GM08714 (cell line): ENCODE measurements around the gene OTUD1.

Source experiments
- H3K4me3 ChIP-seq: fragments of 200-500 bp; sonication (Bioruptor generic); 2 replicates; pipeline ENCODE4 v1.5.1; 2014; ENCODE audit warnings: mild to moderate bottlenecking, low read length, inconsistent platforms
- ZNF274 ChIP-seq: IDR thresholded peaks from 2 replicates; pipeline ENCODE4 v1.6.1; 2012; ENCODE audit warnings: mild to moderate bottlenecking, low read depth, low read length

Gene OTUD1

GRCh38 chr10:23413629-23414089 is 25.2 kb upstream of the OTUD1 start:
- TF ChIP-seq ZNF274 = no peak
- no peak overlapping the region for H3K4me3 ChIP-seq

GRCh38 chr10:23414658-23415057 is 24.2 kb upstream of the OTUD1 start:
- TF ChIP-seq ZNF274 = no peak

GRCh38 chr10:23417254-23417653 is 21.6 kb upstream of the OTUD1 start:
- TF ChIP-seq ZNF274 = no peak
- H3K4me3 ChIP-seq = no peak overlapping the region

More at GRCh38 chr10:23414658-23415057, 24.2 kb upstream of the OTUD1 start:
- no peak overlapping the region for H3K4me3 ChIP-seq

GRCh38 chr10:23418051-23418681 is 20.7 kb upstream of the OTUD1 start:
- TF ChIP-seq ZNF274 = no peak
- no peak overlapping the region for H3K4me3 ChIP-seq

- TF ChIP-seq ZNF274 = no peak
- no peak overlapping the region for H3K4me3 ChIP-seq
These were observed 19.7 kb upstream of the OTUD1 start for GRCh38 chr10:23419201-23419600.

GRCh38 chr10:23419655-23420329 is 19.1 kb upstream of the OTUD1 start:
- TF ChIP-seq ZNF274 = no peak
- H3K4me3 ChIP-seq = no peak overlapping the region

- TF ChIP-seq ZNF274 = no peak
- H3K4me3 ChIP-seq = no peak overlapping the region
These were observed 17.5 kb upstream of the OTUD1 start for GRCh38 chr10:23421397-23421796.

- no peak for TF ChIP-seq ZNF274
- H3K4me3 ChIP-seq = no peak overlapping the region
These were observed 16.9 kb upstream of the OTUD1 start for GRCh38 chr10:23422003-23422411.

GRCh38 chr10:23432166-23432565 is 6.7 kb upstream of the OTUD1 start:
- H3K4me3 ChIP-seq = no peak overlapping the region
- no peak for TF ChIP-seq ZNF274

GRCh38 chr10:23432639-23433038 is 6.2 kb upstream of the OTUD1 start:
- H3K4me3 ChIP-seq = no peak overlapping the region
- TF ChIP-seq ZNF274 = no peak

GRCh38 chr10:23433701-23434100 is 5.2 kb upstream of the OTUD1 start:
- H3K4me3 ChIP-seq = no peak overlapping the region
- no peak for TF ChIP-seq ZNF274

GRCh38 chr10:23435378-23435777 is 3.5 kb upstream of the OTUD1 start:
- TF ChIP-seq ZNF274 = no peak
- no peak overlapping the region for H3K4me3 ChIP-seq

- no peak for TF ChIP-seq ZNF274
- H3K4me3 ChIP-seq = no peak overlapping the region
These were observed 1.9 kb upstream of the OTUD1 start for GRCh38 chr10:23436983-23437382.

GRCh38 chr10:23437963-23438546 is 820 bp upstream of the OTUD1 start:
- H3K4me3 ChIP-seq = peak overlapping the region; percentile 61; the same call in 1 of the 2 replicates
- no peak for TF ChIP-seq ZNF274

- no peak for TF ChIP-seq ZNF274
- H3K4me3 ChIP-seq = peak overlapping the region; percentile 71
These were observed 631 bp downstream of the OTUD1 start for GRCh38 chr10:23439452-23439960.
